TTC549 (cell line): Measurements from ENCODE around the gene PRDM10.
"Not testable (repeated sequence)": the region's sequence is repeated elsewhere in the genome, so short reads cannot be mapped to it uniquely, and the experiment has no call there.

ENCODE experiments used
- FAIRE-seq: peaks from 2 replicates; lab custom pipeline; 2012; peaks lifted over from hg19 to GRCh38; lab: Jason Lieb, UNC

Gene PRDM10

DNA sequence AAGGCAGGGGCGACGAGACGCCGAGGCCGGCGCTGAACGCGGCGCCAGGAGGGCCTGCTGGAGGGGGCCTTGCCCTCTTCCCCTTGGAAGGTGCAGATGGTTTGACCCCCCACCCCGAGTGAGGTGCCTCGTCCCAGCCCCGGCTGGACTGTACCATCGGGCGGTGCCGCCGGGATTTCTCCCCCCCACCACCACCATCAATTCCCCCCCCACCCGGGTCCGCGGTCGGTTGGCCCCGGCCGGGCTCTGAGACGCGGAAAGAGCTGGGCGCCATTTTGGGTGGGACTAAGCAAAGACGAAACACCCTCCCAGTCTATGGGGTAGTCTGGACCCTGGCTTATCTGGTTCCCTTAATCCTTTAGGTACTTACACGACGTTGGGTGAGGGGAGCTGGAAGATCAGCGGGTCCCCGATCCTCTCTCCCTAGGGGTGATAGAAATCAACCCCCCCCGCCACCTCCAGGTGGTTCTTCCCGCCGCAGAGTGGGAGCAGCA, at the start of gene PRDM10:
TSS of gene PRDM10 (minus strand) at position 484 of the 494 bp plus-strand sequence. CDS start 41,871 bp downstream, outside the sequence.
- FAIRE-seq = no peak

- FAIRE-seq = no peak
Measured at GRCh38 chr11:130051082-130051481, 48.4 kb upstream of the PRDM10 start.

DNA sequence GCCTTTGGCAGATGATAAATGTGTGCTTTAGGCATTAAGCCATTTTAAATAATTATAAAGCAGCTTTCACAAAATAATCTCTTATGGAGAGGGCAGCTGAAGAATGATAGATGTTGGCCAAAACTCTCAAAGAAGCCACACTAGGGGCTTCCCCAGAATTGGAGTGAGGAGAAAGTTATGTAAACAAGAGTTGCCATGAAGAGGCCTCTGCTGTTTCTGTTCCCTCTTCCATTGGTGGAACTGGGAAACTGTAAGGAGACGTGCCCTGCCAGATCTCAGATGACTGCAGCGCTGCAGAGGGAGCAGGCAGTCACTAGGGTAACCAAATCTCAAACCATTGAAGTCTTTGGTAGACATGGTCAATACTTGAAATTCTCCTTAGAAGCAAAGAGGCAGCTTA, 47.6 kb upstream of the PRDM10 start:
- no peak for FAIRE-seq

DNA sequence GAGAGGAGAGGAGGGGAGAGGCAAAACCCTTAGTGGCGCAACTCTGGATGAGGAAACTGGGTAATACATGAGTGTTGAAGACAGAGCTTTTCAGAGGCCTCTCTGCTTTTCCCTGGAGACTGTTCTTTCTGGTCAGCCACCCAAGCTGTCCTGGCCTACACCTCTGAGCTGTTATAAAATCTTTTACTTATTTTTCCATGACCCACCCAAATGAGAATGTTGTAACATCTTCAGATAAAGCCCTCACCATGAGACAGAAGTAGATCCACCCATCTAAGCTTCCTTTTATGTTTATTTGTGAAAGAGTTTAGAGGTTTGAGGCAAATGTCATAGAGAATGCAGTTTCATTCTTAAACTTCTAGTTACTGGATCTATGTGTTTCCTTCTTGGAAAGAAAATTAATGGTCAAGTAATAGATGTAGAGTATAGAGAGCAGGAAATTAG, 46.7 kb upstream of the PRDM10 start:
- no peak for FAIRE-seq

DNA sequence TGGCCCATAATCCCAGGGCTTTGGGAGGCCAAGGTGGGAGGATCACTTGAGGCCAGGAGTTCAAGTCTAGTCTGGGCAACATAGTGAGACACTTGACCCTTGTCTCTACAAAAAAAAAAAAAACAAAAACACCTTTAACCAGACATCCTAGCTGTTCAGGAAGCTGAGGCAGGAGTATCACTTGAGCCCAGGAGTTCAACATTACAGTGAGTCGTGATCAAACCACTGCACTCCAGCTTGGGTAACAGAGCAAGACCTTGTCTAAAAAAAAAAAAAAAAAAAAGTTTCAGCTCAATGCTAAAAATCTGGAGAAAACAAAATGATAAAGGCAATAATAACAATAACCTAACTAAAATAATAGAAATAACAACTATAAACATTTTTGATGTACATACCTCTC, 44.5 kb upstream of the PRDM10 start:
- FAIRE-seq = no peak

DNA sequence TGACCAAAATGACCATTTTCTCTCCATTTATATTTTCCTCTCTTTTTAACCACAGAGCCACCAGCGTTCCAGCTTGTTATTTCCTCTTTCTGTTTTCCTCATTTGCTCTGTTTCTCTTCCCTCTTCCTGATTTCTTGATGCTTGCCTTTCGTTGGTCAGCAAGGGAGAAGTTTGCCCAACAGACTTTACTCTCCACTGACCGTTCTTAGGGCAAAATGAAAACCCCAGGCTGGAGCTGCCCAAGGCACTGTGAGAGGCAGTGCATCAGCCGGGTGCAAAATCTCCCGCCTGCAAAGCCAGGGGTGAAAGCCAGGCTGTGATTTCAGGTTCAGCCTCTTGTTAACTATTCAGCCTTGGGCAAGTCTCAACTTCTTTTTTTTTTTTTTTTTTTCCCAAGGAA, 40.9 kb upstream of the PRDM10 start:
- FAIRE-seq = no peak

DNA sequence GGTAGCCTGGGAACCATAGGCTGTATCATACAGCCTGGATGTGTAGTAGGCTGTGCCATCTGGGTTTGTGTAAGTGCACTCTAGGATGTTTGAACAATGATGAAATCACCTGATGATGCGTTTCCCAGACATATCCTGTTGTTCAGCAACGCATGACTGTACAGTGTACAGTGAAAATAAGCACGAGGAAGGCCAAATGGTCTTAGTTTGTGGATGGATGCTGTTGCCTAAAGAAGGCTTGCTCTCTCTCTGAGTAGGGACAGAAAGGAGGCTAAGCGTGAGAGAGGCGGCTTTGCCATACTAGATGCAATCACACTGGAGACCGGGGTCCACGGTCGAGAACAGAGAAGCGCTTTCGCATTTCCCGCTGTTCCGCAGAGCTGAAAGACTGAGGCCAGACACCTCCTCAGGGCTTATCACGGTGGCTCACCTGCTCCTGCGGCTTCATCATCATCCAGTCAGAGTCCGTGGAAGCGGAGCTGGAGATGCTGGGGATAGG, 39.5 kb upstream of the PRDM10 start:
- no peak for FAIRE-seq

GRCh38 chr11:130040281-130040940, 37.8 kb upstream of the PRDM10 start:
- FAIRE-seq = no peak

DNA sequence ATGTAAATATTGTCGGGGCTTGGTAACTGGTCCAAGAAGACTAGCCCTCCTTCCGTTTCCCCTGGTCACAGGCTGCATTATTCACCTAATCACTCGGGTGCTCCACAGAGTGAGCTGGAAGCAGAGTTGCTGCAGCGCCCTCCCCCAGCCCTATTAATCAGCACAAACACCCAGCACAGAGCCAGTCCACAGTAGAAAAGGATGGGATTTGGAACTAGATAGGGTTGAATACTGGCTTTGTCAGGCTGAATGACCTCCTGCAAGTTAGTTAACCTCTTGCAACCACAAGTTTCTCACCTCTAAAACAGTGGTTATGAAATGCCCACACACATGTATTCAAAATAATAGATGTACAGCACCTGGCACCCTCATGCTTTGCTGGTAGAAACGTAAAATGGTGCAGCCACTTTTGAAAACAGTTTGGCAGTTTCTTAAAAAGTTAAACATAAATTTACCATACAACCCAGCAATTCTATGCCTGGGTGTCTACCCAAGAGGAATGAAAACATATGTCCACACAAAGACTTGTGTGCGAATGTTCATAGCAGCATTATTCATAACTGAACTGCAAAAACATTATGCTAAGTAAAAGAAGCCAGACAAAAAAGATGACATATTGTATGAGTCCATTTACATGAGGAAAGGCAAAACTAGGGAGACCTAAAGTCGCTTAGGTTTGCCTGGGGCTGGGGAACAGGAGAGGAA, 35.4 kb upstream of the PRDM10 start:
- no peak for FAIRE-seq

GRCh38 chr11:130037058-130037457, 34.4 kb upstream of the PRDM10 start:
- no peak for FAIRE-seq

- no peak for FAIRE-seq
Measured at GRCh38 chr11:130034236-130034635, 31.6 kb upstream of the PRDM10 start.

- FAIRE-seq = no peak
Measured at GRCh38 chr11:130032931-130033330, 30.3 kb upstream of the PRDM10 start.

DNA sequence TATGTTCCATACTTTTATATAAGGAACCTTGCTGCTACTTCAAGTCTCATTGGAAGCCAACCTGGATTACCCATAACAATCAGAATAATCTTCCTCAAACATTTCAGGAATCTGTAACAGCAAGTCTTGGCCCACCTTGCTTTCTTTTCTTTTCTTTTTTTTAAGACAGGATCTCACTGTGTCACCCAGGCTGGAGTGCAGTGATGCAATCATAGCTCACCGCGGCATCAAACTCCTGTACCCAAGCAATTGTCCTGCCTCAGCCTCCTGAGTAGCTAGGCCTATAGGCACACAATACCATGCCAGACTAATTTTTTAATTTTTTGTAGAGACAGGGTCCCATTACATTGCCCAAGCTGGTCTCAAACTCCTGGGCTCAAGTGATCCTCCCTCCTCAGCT, 29.3 kb upstream of the PRDM10 start:
- no peak for FAIRE-seq

DNA sequence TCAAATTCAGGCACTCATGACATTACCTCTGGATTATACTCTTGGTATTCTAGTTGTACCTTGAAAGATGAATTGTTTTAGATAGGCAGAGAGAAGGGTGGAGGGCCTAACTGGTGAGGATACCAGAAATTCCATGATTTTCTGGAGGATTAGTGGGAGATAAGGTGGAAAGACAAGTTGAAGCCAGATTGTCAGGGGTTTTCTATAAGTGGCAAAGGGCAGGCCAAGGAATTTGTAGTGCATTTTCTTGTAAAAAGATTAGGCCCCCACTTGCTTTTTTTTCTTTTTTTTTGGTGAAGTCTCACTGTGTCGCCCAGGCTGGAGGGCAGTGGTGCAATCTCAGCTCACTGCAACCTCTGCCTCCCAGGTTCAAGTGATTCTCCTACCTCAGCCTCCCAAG, 28.4 kb upstream of the PRDM10 start:
- FAIRE-seq = no peak

- no peak for FAIRE-seq
Measured at GRCh38 chr11:130029137-130029536, 26.5 kb upstream of the PRDM10 start.

GRCh38 chr11:130025371-130025770, 22.7 kb upstream of the PRDM10 start:
- FAIRE-seq = no peak

- no peak for FAIRE-seq
Measured at GRCh38 chr11:130024361-130024760, 21.7 kb upstream of the PRDM10 start.

DNA sequence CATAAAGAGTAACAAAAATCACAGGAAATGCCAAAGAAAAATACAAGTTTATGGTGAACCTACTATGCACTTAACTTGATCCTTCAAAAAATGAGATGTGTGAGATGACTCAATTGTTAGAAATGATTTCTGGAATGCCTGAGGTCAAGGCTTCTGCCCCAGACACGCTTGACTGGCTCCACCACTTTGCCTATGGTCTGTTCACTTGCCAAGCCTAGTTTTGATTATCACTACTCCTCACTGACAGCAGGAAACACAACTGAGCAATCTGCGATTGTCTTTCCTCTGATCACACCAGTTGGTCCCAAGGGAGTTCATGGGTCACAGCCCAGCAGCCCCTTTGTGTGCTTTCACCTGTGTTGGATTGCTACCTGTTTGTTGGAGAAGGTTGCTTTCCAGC, 20.6 kb upstream of the PRDM10 start:
- no peak for FAIRE-seq

GRCh38 chr11:130022799-130023198, 20.2 kb upstream of the PRDM10 start:
- FAIRE-seq = no peak

DNA sequence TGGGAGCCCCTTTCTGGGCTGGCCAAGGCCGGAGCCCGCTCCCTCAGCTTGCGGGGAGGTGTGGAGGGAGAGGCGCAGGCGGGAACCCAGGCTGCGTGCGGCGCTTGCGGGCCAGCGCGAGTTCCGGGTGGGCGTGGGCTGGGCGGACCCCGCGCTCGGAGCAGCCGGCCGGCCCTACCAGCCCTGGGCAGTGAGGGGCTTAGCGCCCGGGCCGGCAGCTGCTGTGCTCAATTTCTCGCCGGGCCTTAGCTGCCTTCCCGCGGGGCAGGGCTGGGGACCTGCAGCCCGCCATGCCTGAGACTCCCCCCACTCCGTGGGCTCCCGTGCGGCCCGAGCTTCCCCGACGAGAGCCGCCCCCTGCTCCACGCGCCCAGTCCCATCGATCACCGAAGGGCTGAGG, 19.0 kb upstream of the PRDM10 start:
- not testable (repeated sequence) for FAIRE-seq

DNA sequence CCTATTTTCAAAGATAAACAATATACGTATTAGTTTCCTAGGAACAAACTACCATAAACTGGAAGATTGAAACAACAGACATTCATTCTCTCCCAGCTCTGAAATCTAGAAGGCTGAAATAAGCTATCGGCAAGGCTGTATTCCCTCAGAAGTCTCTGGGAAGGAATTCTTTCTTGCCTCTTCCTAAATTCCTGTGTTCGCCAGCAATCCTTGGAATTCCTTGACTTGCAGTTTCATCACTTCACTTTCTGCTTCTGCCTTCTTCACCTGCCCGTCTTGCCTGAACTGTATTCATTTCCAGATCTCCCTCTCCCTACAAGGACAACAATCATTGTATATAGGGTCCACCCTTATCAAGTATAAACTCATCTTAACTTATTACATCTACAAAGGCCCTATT, 17.7 kb upstream of the PRDM10 start:
- FAIRE-seq = no peak

GRCh38 chr11:130015846-130016245, 13.2 kb upstream of the PRDM10 start:
- FAIRE-seq = not testable (repeated sequence)

GRCh38 chr11:130008326-130008725, 5.7 kb upstream of the PRDM10 start:
- FAIRE-seq = no peak

GRCh38 chr11:130006929-130007328, 4.3 kb upstream of the PRDM10 start:
- FAIRE-seq = no peak
